IPS DF 6.9 (cell line): ENCODE measurements around the gene SERPINE2.

Experiments
- DNase-seq: peaks from one replicate; pipeline ENCODE4 v3.0.0-alpha.2; 2013; ENCODE audit warnings: low read depth, low spot score
- H3K27ac ChIP-seq: one replicate; pipeline ENCODE4 v1.5.1; 2013; ENCODE audit warnings: low read length, control low read depth
- H3K27me3 ChIP-seq: 2 replicates; pipeline ENCODE4 v1.6.1; 2013; ENCODE audit warnings: mild to moderate bottlenecking, low read length; ENCODE audit not compliant: control insufficient read depth, insufficient read depth
- H3K36me3 ChIP-seq: 2 replicates; pipeline ENCODE4 v1.6.1; 2013; ENCODE audit warnings: low read length; ENCODE audit not compliant: control insufficient read depth, insufficient read depth
- H3K4me1 ChIP-seq: 2 replicates; pipeline ENCODE4 v1.6.1; 2013; ENCODE audit warnings: low read length; ENCODE audit not compliant: control insufficient read depth, insufficient read depth
- H3K4me3 ChIP-seq: 2 replicates; pipeline ENCODE4 v1.5.1; 2013; ENCODE audit warnings: mild to moderate bottlenecking, low read length
- H3K9me3 ChIP-seq: 2 replicates; pipeline ENCODE4 v1.6.1; 2013; ENCODE audit warnings: low read length, inconsistent platforms; ENCODE audit not compliant: control insufficient read depth, insufficient read depth
- WGBS: extraction: QIAGEN DNeasy Blood & Tissue Kit; methylation state at CpG from one replicate; pipeline ENCODE4 v1.1.7; 2013; ENCODE audit warnings: mixed read lengths, missing lambda C conversion rate; ENCODE audit not compliant: insufficient read length, insufficient coverage; 5-methylcytosine and 5-hydroxymethylcytosine counted together

The SERPINE2 gene, protein sequence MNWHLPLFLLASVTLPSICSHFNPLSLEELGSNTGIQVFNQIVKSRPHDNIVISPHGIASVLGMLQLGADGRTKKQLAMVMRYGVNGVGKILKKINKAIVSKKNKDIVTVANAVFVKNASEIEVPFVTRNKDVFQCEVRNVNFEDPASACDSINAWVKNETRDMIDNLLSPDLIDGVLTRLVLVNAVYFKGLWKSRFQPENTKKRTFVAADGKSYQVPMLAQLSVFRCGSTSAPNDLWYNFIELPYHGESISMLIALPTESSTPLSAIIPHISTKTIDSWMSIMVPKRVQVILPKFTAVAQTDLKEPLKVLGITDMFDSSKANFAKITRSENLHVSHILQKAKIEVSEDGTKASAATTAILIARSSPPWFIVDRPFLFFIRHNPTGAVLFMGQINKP

GRCh38 chr2:224039080-224039769 is at the start of gene SERPINE2:
TSS of gene SERPINE2 (minus strand) at chr2:224039286. CDS start at chr2:224001900, 37,386 bp downstream.
- no peaks in the 10 kb centered on the region for H3K36me3 ChIP-seq
- H3K27ac ChIP-seq = no peak within 1 kb of the TSS
- H3K9me3 ChIP-seq = no peaks in the 10 kb centered on the region
- H3K27me3 ChIP-seq = no peaks in the 10 kb centered on the region; the same call in 1 of the 2 replicates
- peaks cover 4% of the 10 kb centered on the region for H3K4me1 ChIP-seq
- WGBS = no CpG with 5 or more reads among the region's 91 CpGs
- peak within 1 kb of the TSS; percentile 73 for H3K4me3 ChIP-seq
- DNase-seq = no peak

DNA sequence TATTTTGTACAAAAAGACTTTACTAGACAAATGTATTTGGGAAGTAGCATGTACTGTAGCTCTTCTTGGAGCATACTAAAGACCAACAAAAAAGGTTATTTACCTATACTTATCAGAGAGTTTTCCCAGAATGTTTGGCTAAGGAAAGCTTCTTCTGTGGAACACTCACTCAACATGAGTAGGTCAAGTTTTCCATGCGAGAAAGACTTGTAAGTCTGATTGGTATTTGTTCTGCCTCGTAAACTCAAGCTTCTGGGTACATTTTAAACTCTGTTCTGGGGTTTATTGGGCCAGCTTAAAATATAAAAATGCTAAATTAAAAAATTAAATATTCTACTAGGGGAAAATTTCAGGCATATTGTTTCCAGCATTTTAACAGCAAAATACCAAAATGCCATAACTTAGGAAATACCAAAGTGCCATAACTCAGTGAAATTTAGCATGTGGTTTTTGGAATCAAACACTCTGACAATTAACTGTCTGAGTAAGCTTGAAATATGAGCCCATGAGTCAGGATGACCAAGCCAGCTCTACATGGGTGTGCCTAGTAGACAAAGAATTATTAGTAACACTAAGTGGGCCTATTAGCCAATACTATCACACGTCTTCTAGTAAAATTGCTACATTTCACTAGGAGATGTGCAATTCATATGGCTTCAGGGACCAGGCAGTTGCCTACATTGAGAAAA is 47.3 kb upstream of the SERPINE2 start:
- Histone ChIP-seq H3K36me3 (no peaks in the 10 kb centered on the region), H3K4me3 (no peak overlapping the region), H3K27ac (no peak overlapping the region), H3K27me3 (no peaks in the 10 kb centered on the region), H3K4me1 (no peaks in the 10 kb centered on the region), H3K9me3 (no peaks in the 10 kb centered on the region)
- no CpG with 5 or more reads among the region's 3 CpGs for WGBS
- DNase-seq = no peak

DNA sequence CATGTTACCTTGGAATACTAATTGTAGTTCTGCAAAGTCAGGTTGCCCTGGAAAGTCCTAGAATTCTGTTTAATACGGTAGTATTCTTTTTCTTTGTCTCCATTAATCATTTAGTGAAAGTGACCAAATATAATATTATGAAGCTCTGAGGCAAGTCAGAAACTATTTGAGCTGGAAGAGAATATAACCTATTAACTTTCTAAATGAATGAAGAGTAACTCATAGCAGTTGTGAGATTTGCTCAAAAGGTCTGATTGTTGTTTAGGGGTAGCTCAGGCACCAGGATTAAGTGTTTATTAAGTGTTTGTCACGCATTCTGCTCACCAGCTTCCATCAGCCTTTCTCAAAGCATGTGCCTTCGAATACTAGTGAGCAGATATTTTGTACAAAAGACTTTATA is 46.7 kb upstream of the SERPINE2 start:
- no peaks in the 10 kb centered on the region for H3K9me3 ChIP-seq
- H3K4me1 ChIP-seq = no peaks in the 10 kb centered on the region
- no peak for DNase-seq
- no peaks in the 10 kb centered on the region for H3K27me3 ChIP-seq
- no peak overlapping the region for H3K4me3 ChIP-seq
- no peak overlapping the region for H3K27ac ChIP-seq
- no peaks in the 10 kb centered on the region for H3K36me3 ChIP-seq
- no CpG with 5 or more reads among the region's 3 CpGs for WGBS

GRCh38 chr2:224085246-224085645 is 46.2 kb upstream of the SERPINE2 start:
- no CpG with 5 or more reads among the region's 2 CpGs for WGBS
- no peak overlapping the region for H3K27ac ChIP-seq
- no peak overlapping the region for H3K4me3 ChIP-seq
- no peaks in the 10 kb centered on the region for H3K4me1 ChIP-seq
- H3K36me3 ChIP-seq = no peaks in the 10 kb centered on the region
- no peak for DNase-seq
- no peaks in the 10 kb centered on the region for H3K27me3 ChIP-seq
- no peaks in the 10 kb centered on the region for H3K9me3 ChIP-seq

GRCh38 chr2:224084266-224084892 is 45.3 kb upstream of the SERPINE2 start:
- H3K27ac ChIP-seq = no peak overlapping the region
- no peaks in the 10 kb centered on the region for H3K36me3 ChIP-seq
- WGBS = no CpG with 5 or more reads among the region's 3 CpGs
- no peaks in the 10 kb centered on the region for H3K27me3 ChIP-seq
- no peak for DNase-seq
- H3K9me3 ChIP-seq = no peaks in the 10 kb centered on the region
- H3K4me1 ChIP-seq = no peaks in the 10 kb centered on the region
- H3K4me3 ChIP-seq = no peak overlapping the region

DNA sequence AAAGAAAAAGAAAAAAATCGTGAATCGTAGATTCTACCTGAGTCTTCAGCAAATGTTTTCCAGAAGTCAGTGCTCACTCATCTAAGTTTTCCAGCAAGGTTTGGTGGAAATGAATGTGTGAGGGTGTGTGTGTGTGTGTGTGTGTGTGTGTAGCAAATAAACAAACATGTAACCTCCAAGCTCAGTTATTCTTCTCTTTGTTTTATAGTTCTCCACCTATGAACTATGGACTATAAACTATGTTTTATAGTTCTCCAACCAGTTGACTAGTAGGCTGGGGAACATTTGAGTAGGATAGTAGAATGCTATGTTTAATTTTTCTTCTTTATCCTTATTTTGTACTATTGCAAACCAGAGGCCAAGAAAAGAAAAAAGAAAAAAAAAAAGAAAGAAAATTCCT is 44.6 kb upstream of the SERPINE2 start:
- H3K27ac ChIP-seq = no peak overlapping the region
- no peaks in the 10 kb centered on the region for H3K4me1 ChIP-seq
- no peak overlapping the region for H3K4me3 ChIP-seq
- no peaks in the 10 kb centered on the region for H3K36me3 ChIP-seq
- no CpG with 5 or more reads among the region's 2 CpGs for WGBS
- H3K9me3 ChIP-seq = no peaks in the 10 kb centered on the region
- DNase-seq = no peak
- no peaks in the 10 kb centered on the region for H3K27me3 ChIP-seq

GRCh38 chr2:224078656-224079055 is 39.6 kb upstream of the SERPINE2 start:
- H3K4me3 ChIP-seq = no peak overlapping the region
- no CpG with 5 or more reads among the region's 8 CpGs for WGBS
- DNase-seq = no peak

GRCh38 chr2:224077773-224078507 is 38.9 kb upstream of the SERPINE2 start:
- Histone ChIP-seq H3K36me3 (no peaks in the 10 kb centered on the region), H3K4me3 (no peak overlapping the region), H3K4me1 (no peaks in the 10 kb centered on the region), H3K27me3 (no peaks in the 10 kb centered on the region), H3K9me3 (no peaks in the 10 kb centered on the region), H3K27ac (no peak overlapping the region)
- WGBS = no CpG with 5 or more reads among the region's 5 CpGs
- no peak for DNase-seq

More at GRCh38 chr2:224078656-224079055, 39.6 kb upstream of the SERPINE2 start:
- H3K9me3 ChIP-seq = no peaks in the 10 kb centered on the region
- H3K36me3 ChIP-seq = no peaks in the 10 kb centered on the region
- no peaks in the 10 kb centered on the region for H3K4me1 ChIP-seq
- H3K27me3 ChIP-seq = no peaks in the 10 kb centered on the region
- no peak overlapping the region for H3K27ac ChIP-seq

DNA sequence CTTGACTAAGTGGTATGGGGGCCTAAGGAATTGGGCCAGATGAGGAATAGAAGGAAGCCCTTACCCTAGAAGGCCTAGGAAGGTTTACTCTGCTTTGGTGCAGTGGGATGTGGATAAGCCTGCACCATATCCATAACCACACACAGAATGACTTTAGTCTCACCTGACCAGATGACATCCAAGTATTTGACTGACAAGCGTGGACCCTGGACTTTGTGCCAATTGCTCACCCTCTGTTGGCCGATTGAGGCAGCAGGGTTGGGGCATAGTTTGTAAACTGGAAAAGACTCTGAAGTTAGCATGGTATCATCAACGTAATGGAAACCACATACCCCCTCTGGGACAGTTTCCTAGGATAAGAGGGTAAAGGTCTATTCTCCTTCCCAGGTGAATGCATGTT is 36.5 kb upstream of the SERPINE2 start:
- Histone ChIP-seq H3K9me3 (no peaks in the 10 kb centered on the region), H3K4me1 (no peaks in the 10 kb centered on the region), H3K27me3 (no peaks in the 10 kb centered on the region), H3K36me3 (no peaks in the 10 kb centered on the region), H3K27ac (no peak overlapping the region), H3K4me3 (no peak overlapping the region)
- no CpG with 5 or more reads among the region's 3 CpGs for WGBS
- no peak for DNase-seq

DNA sequence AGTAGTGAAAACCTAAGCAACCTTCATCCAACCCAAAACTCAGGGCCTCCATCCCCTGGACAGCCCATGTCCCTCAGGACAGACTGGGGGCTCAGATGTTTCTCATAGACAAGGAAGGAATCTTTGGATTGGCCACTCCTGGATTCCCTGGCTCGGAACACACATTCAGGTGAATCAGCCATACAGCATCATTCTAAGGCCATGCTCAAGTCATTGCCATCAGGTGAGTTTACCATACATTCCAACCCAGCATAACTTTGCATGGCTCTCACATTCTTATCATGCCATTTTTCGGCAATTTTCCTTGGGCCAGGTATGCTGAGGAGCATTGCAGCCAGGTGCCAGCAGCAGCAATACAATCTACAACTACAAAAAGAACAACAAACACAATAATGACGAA is 34.6 kb upstream of the SERPINE2 start:
- WGBS = no CpG with 5 or more reads among the region's 3 CpGs
- H3K27ac ChIP-seq = no peak overlapping the region
- H3K27me3 ChIP-seq = no peaks in the 10 kb centered on the region
- no peaks in the 10 kb centered on the region for H3K36me3 ChIP-seq
- no peaks in the 10 kb centered on the region for H3K9me3 ChIP-seq
- DNase-seq = no peak
- H3K4me3 ChIP-seq = no peak overlapping the region
- H3K4me1 ChIP-seq = no peaks in the 10 kb centered on the region
